GM23248 (cell line): ENCODE measurements around the gene ELK1.

Experiments used
- EZH2 ChIP-seq: fragments of 200-600 bp; sonication (generic); IDR thresholded peaks from 2 replicates; pipeline ENCODE4 v1.6.1; 2018; ENCODE audit warnings: antibody characterized with exemption, mild to moderate bottlenecking; ENCODE audit not compliant: insufficient read depth, poor library complexity, severe bottlenecking
- EZH2phosphoT487 ChIP-seq: fragments of 200-600 bp; sonication (generic); IDR thresholded peaks from 2 replicates; pipeline ENCODE4 v1.6.1; 2018; ENCODE audit warnings: antibody characterized with exemption, moderate library complexity, mild to moderate bottlenecking, low read depth; ENCODE audit not compliant: insufficient read depth

GRCh38 chrX:47637546-47638195 lies 12.7 kb downstream of the ELK1 start:
- TF ChIP-seq EZH2 (no peak), EZH2phosphoT487 (no peak)
